ENCODE measurements around the gene SLC25A17. TPM values are rescaled to one million over a fixed set of nuclear protein-coding genes. Genes with fewer than 3 reads are reported as not detected.

SLC25A17 gene
- polyA plus RNA-seq, 1 donor (not counting 4 experiments of a cell fraction or from before 2014, with no cell fraction given) = 40.0 TPM

DNA sequence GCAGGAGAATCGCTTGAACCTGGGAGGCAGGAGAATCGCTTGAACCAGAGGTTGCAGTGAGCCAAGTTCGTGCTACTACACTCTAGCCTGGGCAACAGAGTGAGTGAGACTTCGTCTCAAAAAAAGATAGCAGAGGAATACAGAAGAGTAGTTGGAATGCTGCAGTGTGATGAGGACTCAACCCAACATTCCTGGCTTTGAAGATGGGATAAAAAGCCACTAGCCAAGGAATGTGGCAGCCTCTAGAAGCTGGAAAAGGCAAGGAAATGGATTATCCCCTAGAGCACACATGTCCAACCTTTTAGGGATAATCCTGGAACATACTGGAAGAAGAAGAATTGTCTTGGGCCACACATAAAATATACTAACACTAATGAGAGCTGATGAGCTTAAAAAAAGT is 13.9 kb downstream of the SLC25A17 start:
- no peak overlapping the region for H3K4me3 ChIP-seq (ENCODE audit: control insufficient read depth in 2 of 3, extremely low read depth in 1 of 3, insufficient read depth in 2 of 3, low read depth in 1 of 3, low read length in 3 of 3)
- peaks cover 0 to 10% of the 10 kb centered on the region in 2 experiments for H3K36me3 ChIP-seq (ENCODE audit: control insufficient read depth in 2 of 2, extremely low read depth in 1 of 2, insufficient read depth in 2 of 2, low read length in 2 of 2)
- no peaks in the 10 kb centered on the region for H4K20me1 ChIP-seq (ENCODE audit: control insufficient read depth, extremely low read depth, insufficient read depth, low read length)
- FAIRE-seq (peak; percentile 5), DNase-seq (ENCODE audit: low read depth, low spot score) (no peak)
- TF ChIP-seq EZH2 (IDR thresholded peaks at IDR 0.05; ENCODE audit: low read length) (no peak), CTCF (optimal IDR thresholded peaks at IDR 0.05 in 1 of 3, IDR thresholded peaks at IDR 0.05 in 1 of 3, conservative IDR thresholded peaks at IDR 0.05 in 1 of 3; ENCODE audit: extremely low read depth in 1 of 3, insufficient read depth in 2 of 3, low read length in 3 of 3) (no peak)
- dilution Hi-C loops (cut with MboI; ENCODE audit: extremely low pct_ligation_motif_present, low sequenced_read_pairs) = no loop called here
- H3K9ac ChIP-seq (ENCODE audit: control insufficient read depth, extremely low read depth, insufficient read depth, low read length) = no peak overlapping the region
- peaks cover 7% of the 10 kb centered on the region for H3K4me1 ChIP-seq (ENCODE audit: control insufficient read depth, extremely low read depth, insufficient read depth, low read length)
- H3K9me3 ChIP-seq (ENCODE audit: control insufficient read depth, low read depth, low read length) = no peaks in the 10 kb centered on the region
- no peak overlapping the region for H3K4me2 ChIP-seq (ENCODE audit: control insufficient read depth, extremely low read depth, insufficient read depth, low read depth, low read length)
- H3K27ac ChIP-seq (ENCODE audit: control insufficient read depth, insufficient read depth, low read length) = no peak overlapping the region
- H3K79me2 ChIP-seq (ENCODE audit: control insufficient read depth, insufficient read depth, low read length) = peaks cover 25% of the 10 kb centered on the region
- no peaks in the 10 kb centered on the region for H3K9me1 ChIP-seq (ENCODE audit: control insufficient read depth, extremely low read depth, insufficient read depth, low read length)
- H3K27me3 ChIP-seq (ENCODE audit: control insufficient read depth, extremely low read depth, insufficient read depth, low read length) = no peaks in the 10 kb centered on the region
- no peak overlapping the region for H2AFZ ChIP-seq (ENCODE audit: control insufficient read depth, low read length)

DNA sequence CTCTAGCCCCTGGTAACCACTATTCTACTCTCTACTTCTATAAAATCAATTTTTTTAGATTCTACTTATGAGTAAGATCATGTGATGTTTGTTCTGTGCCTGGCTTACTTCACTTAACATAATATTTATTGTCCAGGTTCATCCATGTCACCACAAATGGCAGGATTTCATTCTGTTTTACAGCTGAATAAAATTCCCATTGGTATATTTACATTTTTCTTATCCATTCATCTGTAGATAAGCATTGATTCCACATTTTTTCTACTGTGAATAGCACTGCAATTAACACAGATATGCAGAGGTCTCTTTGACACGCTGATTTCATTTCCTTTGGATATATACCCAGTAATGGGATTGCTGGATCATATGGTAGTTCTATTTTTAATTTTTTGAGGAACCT is 15.8 kb downstream of the SLC25A17 start:
- H3K4me1 ChIP-seq (ENCODE audit: control insufficient read depth, extremely low read depth, insufficient read depth, low read length) = no peaks in the 10 kb centered on the region
- H3K4me3 ChIP-seq (ENCODE audit: control insufficient read depth in 2 of 3, extremely low read depth in 1 of 3, insufficient read depth in 2 of 3, low read depth in 1 of 3, low read length in 3 of 3) = no peak overlapping the region
- dilution Hi-C loops (cut with MboI; ENCODE audit: extremely low pct_ligation_motif_present, low sequenced_read_pairs) = no loop called here
- H3K4me2 ChIP-seq (ENCODE audit: control insufficient read depth, extremely low read depth, insufficient read depth, low read depth, low read length) = no peak overlapping the region
- H3K9me1 ChIP-seq (ENCODE audit: control insufficient read depth, extremely low read depth, insufficient read depth, low read length) = no peaks in the 10 kb centered on the region
- H3K27me3 ChIP-seq (ENCODE audit: control insufficient read depth, extremely low read depth, insufficient read depth, low read length) = no peaks in the 10 kb centered on the region
- no peaks in the 10 kb centered on the region for H3K9me3 ChIP-seq (ENCODE audit: control insufficient read depth, low read depth, low read length)
- peaks cover 0 to 10% of the 10 kb centered on the region in 2 experiments for H3K36me3 ChIP-seq (ENCODE audit: control insufficient read depth in 2 of 2, extremely low read depth in 1 of 2, insufficient read depth in 2 of 2, low read length in 2 of 2)
- no peaks in the 10 kb centered on the region for H4K20me1 ChIP-seq (ENCODE audit: control insufficient read depth, extremely low read depth, insufficient read depth, low read length)
- FAIRE-seq (no peak), DNase-seq (ENCODE audit: low read depth, low spot score) (no peak)
- H3K79me2 ChIP-seq (ENCODE audit: control insufficient read depth, insufficient read depth, low read length) = peaks cover 13% of the 10 kb centered on the region
- H2AFZ ChIP-seq (ENCODE audit: control insufficient read depth, low read length) = no peak overlapping the region
- no peak overlapping the region for H3K9ac ChIP-seq (ENCODE audit: control insufficient read depth, extremely low read depth, insufficient read depth, low read length)
- TF ChIP-seq CTCF (optimal IDR thresholded peaks at IDR 0.05 in 1 of 3, IDR thresholded peaks at IDR 0.05 in 1 of 3, conservative IDR thresholded peaks at IDR 0.05 in 1 of 3; ENCODE audit: extremely low read depth in 1 of 3, insufficient read depth in 2 of 3, low read length in 3 of 3) (no peak), EZH2 (IDR thresholded peaks at IDR 0.05; ENCODE audit: low read length) (no peak)
- H3K27ac ChIP-seq (ENCODE audit: control insufficient read depth, insufficient read depth, low read length) = no peak overlapping the region
